Pancreas (tissue), 10 donors: ENCODE measurements around the gene SPATA31D4. TPM values are rescaled to one million over a fixed set of nuclear protein-coding genes. Genes with fewer than 3 reads are reported as not detected.

Experiments used
- ATAC-seq, 4 donors: fragments of 200-7000 bp; cut with Tn5 transposase; one replicate each; pipeline versions ENCODE4 v1.8.0 to v1.9.1; 2020; ENCODE audit warnings: mild to moderate bottlenecking in 4 of 4, moderate library complexity in 4 of 4
- DNase-seq, 6 donors: peaks; one replicate each; pipeline ENCODE4 v3.0.0-alpha.2; 2020
- FAIRE-seq: peaks from 2 replicates; lab custom pipeline; 2012; peaks lifted over from hg19 to GRCh38; lab: Jason Lieb, UNC
- H3K27ac ChIP-seq, 4 donors: fragments of 200-600 bp; sonication (generic); 1 replicate in 3 of 4; 2 replicates in 1 of 4; pipeline versions ENCODE4 v1.5.0 to v1.8.0; 2020
- H3K27me3 ChIP-seq, 4 donors: fragments of 200-600 bp; one replicate each; pipeline ENCODE4 v1.8.0; 2021
- H3K36me3 ChIP-seq, 3 donors: fragments of 200-600 bp; sonication (generic) in 1 of 3; one replicate each; pipeline versions ENCODE4 v1.5.0 to v1.8.0; 2020 to 2021
- H3K4me1 ChIP-seq, 3 donors: fragments of 200-600 bp; one replicate each; pipeline ENCODE4 v1.8.0; 2021
- H3K4me3 ChIP-seq, 4 donors: fragments of 200-600 bp; sonication (generic) in 2 of 4; one replicate each; pipeline versions ENCODE4 v1.5.0 to v1.8.0; 2020 to 2021
- H3K9me3 ChIP-seq, 4 donors: fragments of 200-600 bp; one replicate each; pipeline ENCODE4 v1.8.0; 2021
- WGBS, 2 donors: extraction: QIAGEN DNeasy Blood & Tissue Kit; methylation state at CpG; one replicate each; pipeline ENCODE4 v1.1.7; 2013; 5-methylcytosine and 5-hydroxymethylcytosine counted together
- intact Hi-C, 3 donors: fragments of 100-400 bp; cut with DNase I; formaldehyde crosslinking; loops; one replicate each; pipeline versions ENCODE4 v1.11.1 to v1.14.2; 2022
- polyA plus RNA-seq, 2 donors: library from polyadenylated mRNA; stranded (reverse); fragments of 200-250 nt; gene quantifications; one replicate each; pipeline ENCODE4 v1.2.3, GENCODE V29; 2013
- total RNA-seq, 6 donors: library from RNA; stranded (reverse); fragmentation: NEBNext Ultra II Directional in 4 of 6; extraction: Animal tissue kit (Norgen Biotek cat#: 25700) in 4 of 6; gene quantifications; one replicate each; pipeline versions ENCODE4 v1.2.1 to v1.2.4, GENCODE V29; 2021 to 2023
- TF ChIP-seq, protein P1 (sequence below), 4 donors: fragments of 200-600 bp; sonication (generic) in 3 of 4; IDR thresholded peaks; one replicate each; pipeline versions ENCODE4 v1.5.0 to v1.8.0; 2021; ENCODE audit warnings: antibody characterized with exemption in 4 of 4
- donor health status: healthy with polysubstance abuse.
- donor health status: DM: no; HTN: no; CAD: no; lungs with moderate emphysema.
- donor health status: DM: no; HTN: no; CAD: no.
- donor health status: control.
- donor health status: control.
- donor health status: Bipolar disorder and iron deficiency.
- donor health status: DM: yes; HTN: yes; CAD: no.
- donor health status: DM: no; HTN: no; CAD: no.
- donor health status: DM: no; HTN: no; CAD: no.
- donor health status: DM: yes; HTN: yes; CAD: no.

The SPATA31D4 gene
- total and polyA plus RNA-seq, 8 donors, result 0.04 TPM; not detected in 7

GRCh38 chr9:81898851-81899250, 29.4 kb upstream of the SPATA31D4 start:
- Histone ChIP-seq H3K4me1 (no peaks in the 10 kb centered on the region), H3K36me3 (no peaks in the 10 kb centered on the region), H3K27me3 (no peaks in the 10 kb centered on the region), H3K27ac (no peak overlapping the region), H3K9me3 (no peaks in the 10 kb centered on the region), H3K4me3 (no peak overlapping the region)
- no peak for ATAC-seq
- FAIRE-seq, result no peak
- DNase-seq, result no peak
- TF ChIP-seq, protein P1, sequence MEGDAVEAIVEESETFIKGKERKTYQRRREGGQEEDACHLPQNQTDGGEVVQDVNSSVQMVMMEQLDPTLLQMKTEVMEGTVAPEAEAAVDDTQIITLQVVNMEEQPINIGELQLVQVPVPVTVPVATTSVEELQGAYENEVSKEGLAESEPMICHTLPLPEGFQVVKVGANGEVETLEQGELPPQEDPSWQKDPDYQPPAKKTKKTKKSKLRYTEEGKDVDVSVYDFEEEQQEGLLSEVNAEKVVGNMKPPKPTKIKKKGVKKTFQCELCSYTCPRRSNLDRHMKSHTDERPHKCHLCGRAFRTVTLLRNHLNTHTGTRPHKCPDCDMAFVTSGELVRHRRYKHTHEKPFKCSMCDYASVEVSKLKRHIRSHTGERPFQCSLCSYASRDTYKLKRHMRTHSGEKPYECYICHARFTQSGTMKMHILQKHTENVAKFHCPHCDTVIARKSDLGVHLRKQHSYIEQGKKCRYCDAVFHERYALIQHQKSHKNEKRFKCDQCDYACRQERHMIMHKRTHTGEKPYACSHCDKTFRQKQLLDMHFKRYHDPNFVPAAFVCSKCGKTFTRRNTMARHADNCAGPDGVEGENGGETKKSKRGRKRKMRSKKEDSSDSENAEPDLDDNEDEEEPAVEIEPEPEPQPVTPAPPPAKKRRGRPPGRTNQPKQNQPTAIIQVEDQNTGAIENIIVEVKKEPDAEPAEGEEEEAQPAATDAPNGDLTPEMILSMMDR (IDR thresholded peaks at IDR 0.05), result no peak
- 88 to 95% methylated on average over 1 of the region's 1 CpG for WGBS, 2 donors
- intact Hi-C loops, result no loop called here

- DNase-seq, result no peak
- no peak overlapping the region for H3K4me3 ChIP-seq
- TF ChIP-seq, protein P1 (IDR thresholded peaks at IDR 0.05), result no peak
- no peak for FAIRE-seq
- H3K4me1 ChIP-seq, result no peaks in the 10 kb centered on the region
- no peak for ATAC-seq
- intact Hi-C loops, result no loop called here
- no peaks in the 10 kb centered on the region for H3K36me3 ChIP-seq
- H3K27ac ChIP-seq, result no peak overlapping the region
- H3K27me3 ChIP-seq, result no peaks in the 10 kb centered on the region
- H3K9me3 ChIP-seq, result no peaks in the 10 kb centered on the region
- 54% methylated on average over 2 of the region's 2 CpGs for WGBS, 2 donors
These were observed 26.0 kb upstream of the SPATA31D4 start for GRCh38 chr9:81902196-81902595.

DNA sequence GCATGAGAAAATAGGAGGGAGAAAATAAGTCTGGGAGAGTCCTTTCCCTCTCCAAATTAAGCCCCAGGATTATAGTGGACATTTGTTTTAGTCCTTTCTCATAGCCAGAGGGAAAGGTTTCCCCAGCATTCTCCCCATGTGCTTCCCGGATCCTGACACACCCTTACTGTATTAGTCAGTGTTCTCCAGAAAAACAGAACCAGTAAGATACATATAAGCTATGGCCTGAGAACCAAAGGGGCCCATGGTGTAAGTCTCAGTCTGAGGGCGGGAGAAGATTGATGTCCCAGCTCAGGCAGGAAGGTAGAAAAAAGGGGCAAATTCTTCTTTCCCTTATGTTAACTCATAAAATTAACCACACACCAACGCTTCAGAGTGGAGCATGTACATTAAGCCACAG, 25.6 kb upstream of the SPATA31D4 start:
- no peaks in the 10 kb centered on the region for H3K4me1 ChIP-seq
- TF ChIP-seq, protein P1 (IDR thresholded peaks at IDR 0.05), result no peak
- H3K4me3 ChIP-seq, result no peak overlapping the region
- H3K27ac ChIP-seq, result no peak overlapping the region
- intact Hi-C loops, result no loop called here
- no peaks in the 10 kb centered on the region for H3K27me3 ChIP-seq
- FAIRE-seq (no peak), ATAC-seq (no peak), DNase-seq (no peak)
- no peaks in the 10 kb centered on the region for H3K9me3 ChIP-seq
- no peaks in the 10 kb centered on the region for H3K36me3 ChIP-seq
- WGBS, 2 donors, result 61 to 88% methylated on average over 3 of the region's 3 CpGs

GRCh38 chr9:81906671-81907070, 21.6 kb upstream of the SPATA31D4 start:
- Histone ChIP-seq H3K36me3 (no peaks in the 10 kb centered on the region), H3K4me3 (no peak overlapping the region), H3K27ac (no peak overlapping the region), H3K9me3 (no peaks in the 10 kb centered on the region), H3K4me1 (no peaks in the 10 kb centered on the region), H3K27me3 (no peaks in the 10 kb centered on the region)
- WGBS, 2 donors, result 64 to 72% methylated on average over 3 of the region's 3 CpGs
- FAIRE-seq (no peak), DNase-seq (no peak), ATAC-seq (no peak)
- intact Hi-C loops, result no loop called here
- TF ChIP-seq, protein P1 (IDR thresholded peaks at IDR 0.05), result no peak

DNA sequence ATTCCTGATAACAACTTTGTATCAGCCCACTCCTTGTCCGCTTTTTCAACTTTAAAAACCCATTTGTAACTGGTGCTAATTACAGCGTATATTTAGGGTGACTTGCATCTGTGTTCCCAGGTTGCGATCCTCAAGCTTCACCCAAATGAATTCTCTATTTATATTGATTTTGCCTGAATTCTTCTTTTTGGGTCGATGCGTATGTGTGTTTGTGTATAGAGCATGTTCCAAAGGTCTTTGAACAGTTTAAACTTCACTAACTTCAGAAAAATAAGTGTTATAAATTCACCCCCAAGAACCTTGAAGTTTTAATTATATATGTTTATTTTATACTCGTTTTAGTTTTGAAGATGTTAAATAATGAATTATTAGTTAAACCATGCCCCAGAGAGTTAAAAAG, 16.1 kb upstream of the SPATA31D4 start:
- FAIRE-seq, result no peak
- DNase-seq, result no peak
- H3K9me3 ChIP-seq, result no peaks in the 10 kb centered on the region
- no peak overlapping the region for H3K4me3 ChIP-seq
- H3K36me3 ChIP-seq, result no peaks in the 10 kb centered on the region
- H3K4me1 ChIP-seq, result no peaks in the 10 kb centered on the region
- intact Hi-C loops, result no loop called here
- ATAC-seq, result no peak
- WGBS, 2 donors, result 60 to 65% methylated on average over 6 of the region's 6 CpGs
- no peaks in the 10 kb centered on the region for H3K27me3 ChIP-seq
- no peak overlapping the region for H3K27ac ChIP-seq
- TF ChIP-seq, protein P1 (IDR thresholded peaks at IDR 0.05), result no peak
